ENCODE results near the gene MPP2.

DNA sequence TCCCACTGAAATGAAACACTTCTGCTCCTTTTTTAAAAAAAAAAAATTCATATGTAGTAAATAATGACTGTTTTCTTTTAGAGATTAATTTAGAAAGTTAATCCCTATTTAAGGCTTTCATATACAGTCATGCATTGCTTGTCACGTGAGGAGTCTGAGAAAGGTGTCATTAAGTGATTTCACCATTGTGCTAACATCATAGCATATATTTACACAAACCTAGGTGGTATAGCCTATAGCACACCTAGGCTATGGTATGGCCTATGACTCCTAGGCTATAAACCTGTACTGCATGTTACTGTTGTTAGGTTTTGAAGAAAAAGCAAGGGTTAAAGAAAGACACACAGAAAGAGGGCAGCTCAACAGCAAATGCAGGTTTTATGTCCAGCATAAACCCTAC, 21.3 kb upstream of the MPP2 start:
- TF ChIP-seq EP300 (IDR thresholded peaks at IDR 0.05) = no peak
- TF ChIP-seq CTCF (IDR thresholded peaks at IDR 0.05) = no peak
- no peak for TF ChIP-seq POLR2A (IDR thresholded peaks at IDR 0.05)

All from stomach (tissue), 4 donors.